ENCODE data around the gene UBA1.

DNA sequence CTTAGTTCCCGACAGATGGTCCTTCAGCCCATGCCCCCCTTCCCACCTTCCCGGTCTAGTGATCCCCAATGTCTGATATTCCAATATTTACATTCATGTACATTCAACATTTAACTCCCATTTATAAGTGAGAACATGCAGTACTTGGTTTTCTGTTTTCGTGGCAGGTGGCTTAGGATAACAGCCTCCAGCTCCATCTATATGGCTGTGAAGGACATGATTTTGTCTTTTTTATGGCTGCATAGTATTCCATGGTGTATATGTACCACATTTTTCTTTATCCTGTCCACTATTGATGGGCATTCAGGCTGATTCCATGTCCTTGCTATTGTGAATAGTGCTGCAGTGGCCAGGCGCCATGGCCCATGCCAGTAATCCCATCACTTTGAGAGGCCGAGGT, 34.8 kb upstream of the UBA1 start:
- TF ChIP-seq, protein P1, sequence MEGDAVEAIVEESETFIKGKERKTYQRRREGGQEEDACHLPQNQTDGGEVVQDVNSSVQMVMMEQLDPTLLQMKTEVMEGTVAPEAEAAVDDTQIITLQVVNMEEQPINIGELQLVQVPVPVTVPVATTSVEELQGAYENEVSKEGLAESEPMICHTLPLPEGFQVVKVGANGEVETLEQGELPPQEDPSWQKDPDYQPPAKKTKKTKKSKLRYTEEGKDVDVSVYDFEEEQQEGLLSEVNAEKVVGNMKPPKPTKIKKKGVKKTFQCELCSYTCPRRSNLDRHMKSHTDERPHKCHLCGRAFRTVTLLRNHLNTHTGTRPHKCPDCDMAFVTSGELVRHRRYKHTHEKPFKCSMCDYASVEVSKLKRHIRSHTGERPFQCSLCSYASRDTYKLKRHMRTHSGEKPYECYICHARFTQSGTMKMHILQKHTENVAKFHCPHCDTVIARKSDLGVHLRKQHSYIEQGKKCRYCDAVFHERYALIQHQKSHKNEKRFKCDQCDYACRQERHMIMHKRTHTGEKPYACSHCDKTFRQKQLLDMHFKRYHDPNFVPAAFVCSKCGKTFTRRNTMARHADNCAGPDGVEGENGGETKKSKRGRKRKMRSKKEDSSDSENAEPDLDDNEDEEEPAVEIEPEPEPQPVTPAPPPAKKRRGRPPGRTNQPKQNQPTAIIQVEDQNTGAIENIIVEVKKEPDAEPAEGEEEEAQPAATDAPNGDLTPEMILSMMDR (IDR thresholded peaks at IDR 0.05 in 8 of 11, conservative IDR thresholded peaks at IDR 0.05 in 3 of 11): no peak
- TF ChIP-seq POLR2A (IDR thresholded peaks at IDR 0.05): no peak

Data from spleen (tissue), 7 donors.